Spleen (tissue), 7 donors: Measurements from ENCODE around the gene NCL.

Experiments
- CTCF ChIP-seq, 11 experiments: fragments of 200-600 bp in 7 of 11; fragments of 450-650 bp in 4 of 11; sonication (generic) in 4 of 11; IDR thresholded peaks in 8 of 11; conservative IDR thresholded peaks in 3 of 11; 1 replicate in 7 of 11; 2 replicates in 4 of 11; pipeline versions ENCODE4 v1.4.0 to v1.8.0; 2016 to 2021; ENCODE audit warnings: antibody characterized with exemption in 11 of 11, inconsistent platforms in 4 of 11, mild to moderate bottlenecking in 1 of 11
- POLR2A ChIP-seq, 3 donors: fragments of 450-650 bp; IDR thresholded peaks; one replicate each; pipeline ENCODE4 v1.5.1; 2017; ENCODE audit warnings: antibody characterized with exemption in 3 of 3, mild to moderate bottlenecking in 1 of 3
- POLR2AphosphoS5 ChIP-seq, 3 donors: sonication (generic); formaldehyde crosslinking; IDR thresholded peaks; one replicate each; pipeline ENCODE4 v1.5.1; 2017; ENCODE audit warnings: antibody characterized with exemption in 3 of 3
- donor health status: DM: no; HTN: no; CAD: no; lungs with moderate emphysema.
- donor health status: DM: no; HTN: no; CAD: no.
- donor health status: DM: no; HTN: no; CAD: no.

- TF ChIP-seq POLR2A (IDR thresholded peaks at IDR 0.05) (no peak), CTCF (IDR thresholded peaks at IDR 0.05 in 8 of 11, conservative IDR thresholded peaks at IDR 0.05 in 3 of 11) (no peak), POLR2AphosphoS5 (IDR thresholded peaks at IDR 0.05) (no peak)
These were observed 35.1 kb downstream of the NCL start for GRCh38 chr2:231429152-231429551.
